WTC11 (cell line): ENCODE measurements around the gene PRRC2C.

Experiments used
- ZNF219 ChIP-seq: sonication (generic); formaldehyde crosslinking; IDR thresholded peaks from 2 replicates; pipeline ENCODE4 v1.8.0; 2023; ENCODE audit warnings: missing genetic modification reagents, mild to moderate bottlenecking, borderline replicate concordance
- TF ChIP-seq, protein P1 (sequence below): sonication (generic); formaldehyde crosslinking; IDR thresholded peaks from 2 replicates; pipeline ENCODE4 v1.8.0; 2022; ENCODE audit warnings: mild to moderate bottlenecking, missing genetic modification reagents

- TF ChIP-seq, protein P1, sequence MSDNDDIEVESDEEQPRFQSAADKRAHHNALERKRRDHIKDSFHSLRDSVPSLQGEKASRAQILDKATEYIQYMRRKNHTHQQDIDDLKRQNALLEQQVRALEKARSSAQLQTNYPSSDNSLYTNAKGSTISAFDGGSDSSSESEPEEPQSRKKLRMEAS (CRISPR knock-in tag) = no peak
- no peak for TF ChIP-seq ZNF219
Observed at GRCh38 chr1:171438441-171438840, 46.9 kb upstream of the PRRC2C start.
